HG03432 (cell line): ENCODE measurements around the gene CST3.
"Not testable (repeated sequence)": the region's sequence is repeated elsewhere in the genome, so short reads cannot be mapped to it uniquely, and the experiment has no call there.

Experiments used
- ATAC-seq: cut with Tn5 transposase; IDR thresholded peaks from one replicate; pipeline ENCODE4 v1.9.1; 2021; ENCODE audit warnings: mild to moderate bottlenecking, moderate library complexity; ENCODE audit not compliant: unreplicated experiment

The CST3 gene

DNA sequence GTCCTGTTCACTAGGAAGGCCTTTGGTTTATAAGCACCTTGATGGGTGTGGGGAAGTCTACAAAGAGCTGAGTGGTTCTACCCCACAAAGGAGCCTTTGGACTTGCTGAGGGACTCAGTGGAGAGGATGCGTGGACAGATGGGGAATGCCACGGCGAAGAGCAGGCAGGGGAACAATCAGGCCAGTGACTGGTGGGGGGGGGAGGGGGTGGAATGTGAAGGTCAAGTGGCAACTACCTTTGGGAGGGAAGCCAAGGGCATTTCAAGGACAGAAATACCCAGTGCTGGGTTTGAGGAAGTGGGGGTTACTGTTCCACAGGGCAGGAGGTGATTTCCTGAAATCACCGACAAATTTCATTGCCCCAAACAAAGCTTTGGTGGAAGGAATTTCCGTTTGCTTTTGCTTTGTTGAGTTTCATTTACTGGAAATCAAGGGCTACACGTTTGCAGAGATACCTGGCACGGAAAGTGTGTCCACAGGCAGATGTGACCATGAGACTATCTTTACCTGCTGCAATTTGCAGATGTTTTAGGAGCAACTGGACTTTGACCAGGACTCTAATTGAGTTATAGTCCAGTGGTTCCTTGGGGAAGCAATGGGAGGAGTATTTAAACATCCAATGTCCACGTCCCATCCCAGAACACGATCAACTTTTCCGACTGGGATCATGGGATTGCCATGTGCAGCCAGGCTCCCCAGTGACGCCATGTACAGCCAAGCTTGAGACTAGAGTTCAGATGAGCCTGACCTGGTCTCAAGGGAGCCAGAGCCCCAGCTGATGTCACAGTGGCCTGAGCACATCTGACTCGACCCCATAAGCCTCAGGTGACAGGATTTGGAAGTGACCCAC, 8.0 kb downstream of the CST3 start:
- no peak for ATAC-seq

DNA sequence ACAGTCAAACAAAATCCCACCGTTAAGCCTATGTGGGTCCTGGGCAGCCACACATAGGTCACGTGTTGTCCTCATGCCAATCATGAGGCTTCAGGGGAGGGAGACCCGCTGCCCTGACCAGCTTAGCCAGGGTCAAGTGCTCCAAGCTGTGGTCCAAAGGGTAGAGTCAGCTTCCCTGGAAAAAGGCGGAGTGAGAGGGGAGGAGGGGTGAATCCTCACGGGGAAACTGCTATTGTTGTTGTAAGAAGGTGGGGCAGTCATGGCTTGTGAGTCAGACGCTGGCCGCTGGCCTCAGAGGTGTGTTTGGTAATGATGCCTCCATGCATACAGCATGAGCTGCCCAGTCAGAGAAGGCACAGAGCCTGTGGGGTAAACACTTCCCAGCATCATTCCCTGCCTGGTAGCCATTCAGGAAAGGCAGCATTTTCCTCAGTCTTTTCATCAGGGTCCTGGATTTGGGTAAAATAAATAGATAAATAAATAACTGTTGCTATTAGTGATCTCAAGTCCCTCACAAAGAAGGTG, 8.7 kb downstream of the CST3 start:
- no peak for ATAC-seq

DNA sequence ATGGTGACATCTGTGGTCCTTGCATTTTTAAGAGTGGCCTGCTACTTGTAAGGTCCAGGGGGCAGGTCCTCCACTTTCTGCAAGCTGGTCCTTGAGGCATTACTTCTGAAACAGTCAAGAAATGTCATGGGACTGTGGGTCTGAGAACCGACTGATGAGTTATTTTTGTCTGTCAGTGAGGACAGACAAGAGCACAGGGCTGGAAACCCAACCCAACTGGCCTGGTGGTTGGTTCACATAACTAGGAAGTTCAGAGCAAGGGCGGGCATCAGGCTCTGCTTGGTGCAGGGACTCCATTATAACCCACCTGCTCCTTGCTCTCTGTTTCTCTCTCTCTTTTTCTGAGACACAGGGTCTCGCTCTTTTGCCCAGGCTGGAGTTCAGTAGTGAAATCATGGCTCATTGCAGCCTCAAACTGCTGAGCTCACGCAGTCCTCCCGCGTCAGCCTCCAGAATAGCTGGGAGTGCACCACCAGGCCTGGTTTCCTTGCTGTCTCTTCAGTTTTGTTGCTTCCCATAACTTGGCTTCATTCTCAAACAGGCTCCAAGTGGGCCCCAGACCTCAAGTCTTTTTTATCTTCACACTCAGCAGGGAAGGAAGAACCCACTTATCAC, 9.2 kb downstream of the CST3 start:
- ATAC-seq: no peak

DNA sequence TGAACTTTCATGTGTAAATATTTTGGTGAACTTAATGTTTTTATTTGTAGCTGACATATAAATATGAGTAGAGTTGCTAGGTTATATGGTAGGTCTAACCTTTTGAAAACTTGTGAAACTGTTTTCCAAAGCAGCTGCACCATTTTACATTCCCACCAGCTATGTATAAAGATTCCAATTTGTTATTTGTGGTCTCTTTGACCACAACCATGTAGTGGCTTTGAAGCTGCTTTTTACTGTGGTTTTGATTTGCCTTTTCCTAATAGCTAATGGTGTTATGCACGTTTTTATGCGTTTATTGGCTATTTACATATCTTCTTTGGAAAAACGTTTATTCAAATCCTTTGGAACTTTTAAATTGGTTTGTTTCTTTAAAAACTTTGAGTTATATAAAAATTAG, 10.3 kb downstream of the CST3 start:
- no peak for ATAC-seq

DNA sequence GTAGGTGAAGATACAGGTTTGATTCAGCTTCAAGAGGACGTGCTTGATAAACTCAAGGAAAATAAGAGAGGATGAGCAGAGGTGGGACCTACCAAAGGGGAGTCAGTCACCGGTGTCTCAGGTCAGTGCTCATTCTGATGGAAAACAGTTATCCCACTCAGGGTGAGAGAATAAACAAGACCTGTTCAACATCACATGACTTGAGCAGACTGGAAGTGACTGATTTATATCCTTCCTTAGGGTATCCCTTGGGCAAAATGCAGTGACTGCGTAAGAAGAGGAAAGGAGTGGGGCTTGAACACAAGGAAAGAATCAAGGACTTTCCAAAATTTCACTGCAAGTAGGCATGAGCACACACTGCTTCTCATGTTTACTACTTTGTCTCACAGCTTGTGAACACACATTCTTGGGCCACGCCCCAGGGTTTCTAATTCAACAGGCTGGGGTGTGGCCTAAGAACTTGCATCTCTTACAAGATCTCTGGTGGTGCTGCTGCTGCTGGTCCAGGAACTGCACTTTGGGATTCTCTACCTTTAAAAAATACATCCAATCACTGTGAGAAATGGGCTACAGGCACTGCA, 11.6 kb downstream of the CST3 start:
- ATAC-seq: no peak

DNA sequence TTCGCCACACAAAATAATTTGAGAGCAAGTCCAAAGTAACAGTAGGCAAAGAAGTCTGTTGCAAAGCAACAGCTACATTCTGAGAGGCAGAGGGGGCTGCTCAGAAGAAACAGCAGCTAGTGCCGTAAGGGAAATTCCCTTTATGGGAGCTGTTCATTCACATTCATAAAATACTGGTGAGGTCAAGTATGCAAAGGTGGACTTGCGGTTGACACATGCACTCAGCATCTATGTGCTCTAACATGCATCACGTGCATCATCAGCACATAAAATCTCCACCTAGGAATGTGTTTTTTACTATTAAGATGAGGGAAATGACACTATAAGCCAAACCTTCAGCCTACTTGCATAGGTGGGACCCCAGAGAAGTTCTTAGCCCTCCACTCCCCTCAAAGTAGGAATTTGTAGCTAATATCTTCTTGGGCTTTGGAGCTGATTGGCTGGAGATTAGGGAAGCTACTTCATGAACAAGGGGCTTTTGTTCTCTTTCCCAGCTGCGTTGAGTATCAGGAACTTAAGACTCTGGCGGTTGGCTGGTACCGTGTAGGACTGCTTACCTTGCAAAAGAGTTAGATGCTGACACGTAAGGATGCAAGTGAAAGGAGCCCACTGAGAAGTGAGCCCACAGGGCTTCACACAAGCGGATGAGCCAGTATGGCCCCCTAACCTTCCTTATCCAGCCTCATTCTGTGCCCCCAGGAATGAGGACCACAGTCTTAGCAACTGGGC, 12.4 kb downstream of the CST3 start:
- no peak for ATAC-seq

DNA sequence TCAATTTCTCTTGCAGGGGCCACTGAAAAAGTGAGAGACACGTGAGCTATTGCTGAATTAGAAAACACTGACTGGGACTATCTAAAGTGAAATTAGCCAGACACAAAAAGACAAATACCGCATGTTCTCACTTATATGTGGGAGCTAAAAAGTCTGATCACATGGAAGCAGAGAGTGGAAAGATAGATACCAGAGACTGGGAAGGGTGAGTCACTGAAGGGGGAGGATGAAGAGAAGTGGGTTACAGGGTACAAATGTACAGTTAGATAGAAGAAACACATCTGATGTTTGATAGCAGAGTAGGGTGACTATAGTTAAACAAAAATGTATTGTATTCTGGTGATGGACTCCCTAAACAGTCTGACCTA, 13.4 kb downstream of the CST3 start:
- ATAC-seq: no peak

DNA sequence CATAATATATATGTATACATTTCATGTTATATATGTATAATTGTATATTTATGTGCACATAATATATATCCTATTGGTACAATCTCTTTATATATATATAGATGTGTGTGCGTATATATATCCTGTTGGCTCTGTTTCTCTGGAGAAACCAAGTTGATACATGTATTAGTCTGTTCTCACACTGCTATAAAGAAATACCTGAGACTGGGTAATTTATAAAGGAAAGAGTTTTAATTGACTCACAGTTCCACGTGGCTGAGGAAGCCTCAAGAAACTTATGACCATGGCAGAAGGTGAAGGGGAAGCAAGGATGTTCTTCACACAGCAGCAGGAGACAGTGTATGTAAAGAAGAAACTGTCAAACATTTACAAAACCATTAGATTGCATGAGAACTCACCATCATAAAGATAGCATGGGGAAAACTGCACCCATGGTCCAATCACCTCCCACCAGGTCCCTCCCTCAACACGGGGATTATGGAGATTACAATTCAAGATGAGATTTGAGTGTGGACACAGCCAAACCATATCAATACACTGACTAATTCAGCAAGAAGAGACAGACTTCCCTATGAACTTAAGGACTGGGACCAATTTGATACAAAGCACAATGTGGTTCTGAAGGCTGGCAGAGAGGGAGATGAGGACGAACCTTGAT, 14.0 kb downstream of the CST3 start:
- ATAC-seq: no peak

DNA sequence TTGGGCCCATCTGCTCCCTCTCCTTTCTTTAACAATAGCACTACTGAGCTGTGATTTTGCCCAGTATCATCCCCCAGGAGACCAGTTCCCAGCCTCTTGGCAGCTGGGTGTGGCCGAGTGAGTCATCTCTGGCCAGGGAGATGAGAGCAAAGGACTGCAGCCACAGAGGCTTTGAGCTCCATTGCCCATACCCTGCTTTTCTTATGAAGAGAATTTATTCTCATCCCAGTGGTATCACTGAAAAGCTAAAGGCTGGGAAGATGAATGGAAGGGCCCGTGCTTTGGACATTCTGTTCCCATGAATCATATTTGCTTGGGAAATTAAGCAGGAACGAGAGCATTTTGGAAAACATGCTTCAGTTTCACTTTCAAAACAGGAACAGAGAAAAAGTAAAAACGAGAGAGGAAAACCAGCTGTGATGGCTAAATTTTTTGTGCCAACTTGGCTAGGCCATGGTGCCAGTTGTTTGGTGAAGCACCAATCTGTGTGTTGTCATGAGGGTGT, 14.9 kb downstream of the CST3 start:
- ATAC-seq: peak; percentile 83

DNA sequence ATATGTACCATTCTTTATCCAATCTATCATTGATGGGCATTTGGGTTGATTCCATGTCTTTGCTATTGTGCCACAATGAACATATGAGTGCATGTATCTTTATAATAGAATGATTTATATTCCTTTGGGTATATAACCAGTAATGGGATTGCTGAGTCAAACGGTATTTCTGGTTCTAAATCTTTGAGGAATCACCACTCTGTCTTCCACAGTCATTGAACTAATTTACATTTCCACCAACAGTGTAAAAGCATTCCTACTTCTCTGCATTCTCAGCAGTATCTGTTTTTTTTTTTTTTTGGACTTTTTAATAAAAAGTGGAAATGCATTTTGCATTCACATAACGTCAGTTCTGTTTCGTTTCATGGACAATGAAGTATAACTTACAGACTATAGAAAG, 15.4 kb downstream of the CST3 start:
- ATAC-seq: not testable (repeated sequence)

DNA sequence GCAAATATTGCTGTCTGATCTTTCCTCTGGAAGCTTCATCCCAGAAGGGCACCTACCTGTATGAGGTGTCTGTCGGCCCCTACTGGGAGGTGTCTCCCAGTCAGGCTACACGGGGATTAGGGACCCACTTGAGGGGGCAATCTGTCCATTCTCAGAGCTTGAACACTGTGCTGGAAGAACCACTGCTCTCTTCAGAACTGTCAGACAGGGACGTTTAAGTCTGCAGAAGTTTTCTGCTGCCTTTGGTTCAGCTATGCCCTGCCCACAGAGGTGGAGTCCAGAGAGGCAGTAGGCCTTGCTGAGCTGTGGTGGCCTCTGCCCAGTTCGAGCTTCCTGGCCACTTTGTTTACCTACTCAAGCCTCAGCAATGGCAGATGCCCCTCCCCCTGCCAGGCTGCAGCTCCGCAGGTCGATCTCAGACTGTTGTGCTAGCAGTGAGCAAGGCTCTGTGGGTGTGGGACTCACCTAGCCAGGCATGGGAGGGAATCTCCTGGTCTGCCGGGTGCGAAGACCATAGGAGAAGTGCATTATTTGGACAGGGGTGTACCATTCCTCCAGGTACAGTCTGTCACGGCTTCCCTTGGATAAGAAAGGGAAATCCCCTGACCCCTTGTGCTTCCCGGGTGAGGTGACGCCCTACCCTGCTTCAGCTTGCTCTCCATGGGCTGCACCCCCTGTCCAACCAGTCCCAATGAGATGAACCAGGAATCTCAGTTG, 16.9 kb downstream of the CST3 start:
- ATAC-seq: not testable (repeated sequence)

DNA sequence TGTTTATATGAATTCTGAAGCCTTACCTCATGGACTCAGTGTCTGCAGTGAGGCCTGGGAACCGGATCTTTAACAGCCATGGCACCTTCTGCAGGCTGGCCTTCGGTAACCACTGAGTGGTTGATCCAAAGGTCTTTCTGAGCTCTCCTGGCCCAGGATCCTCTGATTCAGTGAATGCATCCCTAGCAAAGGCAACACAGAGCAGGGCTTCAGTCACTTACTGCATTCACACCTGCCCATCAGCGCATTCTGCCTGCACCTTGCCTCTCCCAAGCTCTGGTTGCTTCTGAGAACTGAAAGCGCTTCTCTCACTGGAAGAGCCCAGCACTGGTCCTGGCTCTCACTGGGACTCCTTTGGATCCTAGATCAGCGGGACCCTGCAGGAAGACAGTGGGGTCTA, 23.6 kb downstream of the CST3 start:
- ATAC-seq: no peak

DNA sequence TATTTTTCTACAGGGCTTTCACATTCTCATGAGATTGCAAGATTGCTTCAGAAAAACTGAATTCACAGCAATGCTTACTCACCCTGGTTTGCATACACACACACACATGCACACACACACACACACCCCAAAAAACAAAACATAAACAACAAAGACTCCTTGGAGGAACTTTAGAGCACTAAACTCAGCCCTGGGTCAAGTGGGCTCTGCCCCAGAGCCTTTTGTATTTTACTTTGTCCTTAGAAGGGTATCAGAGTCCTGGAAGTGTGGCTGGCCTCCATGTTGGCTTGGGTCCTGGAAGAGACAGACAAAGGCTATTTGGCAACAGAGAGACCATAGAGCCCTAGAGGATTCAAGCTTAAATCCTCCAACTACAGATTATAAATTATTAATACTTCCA, 24.1 kb downstream of the CST3 start:
- no peak for ATAC-seq

DNA sequence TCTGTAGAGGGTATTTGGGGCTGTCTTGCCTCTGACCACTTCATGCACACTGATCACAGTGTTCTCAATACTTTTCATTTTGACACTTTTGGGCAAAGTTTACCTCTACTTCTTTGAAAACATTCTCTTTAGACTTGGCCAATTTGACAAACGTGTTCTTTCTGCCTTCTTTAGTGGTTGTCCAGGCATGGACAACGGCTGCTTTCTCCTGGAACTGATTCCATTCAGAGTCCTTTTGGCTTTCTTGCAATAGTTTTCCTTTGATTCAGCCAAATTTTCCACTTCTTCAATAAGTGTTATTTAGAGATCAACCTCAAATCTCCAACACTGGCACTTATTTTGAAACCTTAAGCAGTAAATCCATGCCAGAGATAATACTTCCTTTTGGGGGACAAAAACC, 25.4 kb downstream of the CST3 start:
- ATAC-seq: no peak

DNA sequence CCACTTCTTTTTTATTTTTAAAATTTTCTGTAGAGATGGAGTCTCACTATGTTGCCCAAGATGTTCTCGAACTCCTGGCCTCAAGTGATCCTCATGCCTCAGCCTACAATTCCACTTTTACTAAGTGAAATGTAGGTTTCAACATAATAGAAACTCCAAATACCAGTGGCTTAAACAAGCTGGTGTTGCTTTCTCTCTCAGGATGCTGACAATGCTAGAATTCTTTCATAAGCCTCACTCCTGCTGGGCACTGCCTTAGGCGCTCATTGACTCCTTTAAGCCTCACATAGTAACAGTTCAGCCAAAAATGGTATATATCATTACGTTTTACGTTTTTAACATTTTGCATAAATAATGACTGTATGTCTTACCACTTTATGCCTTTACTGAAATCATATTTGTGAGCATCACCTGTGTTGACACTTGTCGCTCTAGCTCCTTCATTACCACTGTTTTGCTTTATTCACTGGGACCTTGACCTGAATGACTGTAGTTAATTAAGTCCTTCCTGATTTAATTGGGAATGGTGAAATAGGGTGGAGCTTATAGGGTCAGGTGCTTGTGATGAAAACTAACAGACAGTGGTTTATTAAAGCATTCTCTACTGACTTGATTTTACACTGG, 28.2 kb downstream of the CST3 start:
- no peak for ATAC-seq

DNA sequence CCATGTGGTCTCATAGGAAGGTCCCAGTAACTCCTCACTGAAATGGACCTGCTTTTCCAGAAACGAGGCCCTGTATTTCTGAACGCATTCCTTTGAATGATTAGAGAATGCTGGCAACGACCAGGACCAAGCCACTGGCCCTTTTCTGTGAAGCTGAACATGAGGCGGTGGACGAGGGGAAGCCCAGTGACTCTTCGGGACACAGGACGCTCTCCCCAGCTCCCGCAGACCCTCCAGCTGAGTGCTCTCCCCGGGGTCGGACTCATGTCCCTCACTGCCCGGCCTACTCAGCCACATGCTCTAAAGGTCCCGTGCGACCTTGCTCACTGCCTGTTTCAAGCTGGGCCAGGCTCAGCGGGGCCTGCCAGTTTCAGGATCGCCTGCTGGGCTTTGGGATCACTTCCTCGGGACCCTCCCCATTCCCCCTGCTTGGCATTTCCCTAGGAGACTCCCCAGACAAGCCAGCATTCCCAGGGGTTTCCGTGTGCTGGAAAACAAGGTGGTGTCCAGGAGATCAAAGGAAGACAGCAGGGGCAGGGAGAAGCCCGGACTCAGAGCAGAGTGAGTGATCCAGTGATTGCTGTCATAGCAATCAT, 29.4 kb downstream of the CST3 start:
- ATAC-seq: no peak

DNA sequence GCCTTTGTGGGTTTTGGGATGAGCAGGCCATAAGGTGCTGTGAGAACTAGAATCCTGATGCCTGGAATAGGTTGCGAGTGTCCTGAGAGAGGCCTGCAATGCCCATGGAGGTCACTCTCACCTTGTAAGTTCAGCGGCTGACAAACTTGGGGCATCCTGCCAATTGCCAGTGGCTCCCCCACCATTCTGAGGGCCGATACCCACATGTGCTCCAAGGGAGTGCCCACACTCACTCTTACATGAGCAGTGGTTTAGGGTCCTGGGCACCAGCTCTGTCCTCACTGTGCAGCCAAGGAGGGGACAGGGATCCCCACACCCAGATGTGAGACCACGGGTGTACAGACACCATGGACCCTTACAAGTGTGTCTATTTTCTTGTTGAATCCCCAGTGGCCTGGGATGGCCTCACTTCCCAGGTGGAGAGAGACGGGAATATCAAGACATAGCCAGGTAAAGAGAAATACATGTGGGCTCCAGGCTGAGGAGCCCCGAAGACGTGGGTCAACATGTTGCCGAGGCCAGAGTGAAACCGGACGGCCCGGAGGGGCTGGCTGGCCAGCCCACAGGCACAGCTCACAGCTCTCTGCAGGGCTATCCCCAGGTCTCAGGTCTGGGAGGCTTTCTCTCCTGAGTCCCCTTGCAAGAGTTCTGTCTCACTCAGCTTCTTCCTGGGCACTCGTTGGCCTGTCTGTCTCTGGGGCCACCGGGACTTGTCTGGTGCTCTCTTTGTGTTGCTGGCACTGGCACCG, 30.1 kb downstream of the CST3 start:
- ATAC-seq: no peak

DNA sequence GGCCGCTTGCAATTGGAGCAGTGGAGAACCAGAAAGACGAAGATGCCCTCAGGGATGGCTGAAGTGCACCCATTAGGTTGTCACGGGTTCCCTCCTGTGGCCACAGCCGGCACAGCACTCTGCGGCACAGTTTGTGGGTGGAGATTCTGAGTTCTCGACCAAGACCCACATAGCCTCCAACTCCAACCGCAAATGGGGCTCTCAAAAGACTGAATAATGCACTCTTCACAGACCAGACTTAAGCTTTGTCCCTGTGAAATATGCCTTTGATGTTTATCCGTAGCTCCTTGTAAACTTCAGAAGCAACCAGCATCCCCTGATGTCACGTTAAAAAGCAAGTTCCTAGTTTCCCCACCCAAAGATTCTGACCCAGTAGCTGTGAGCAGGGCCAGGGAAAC, 31.1 kb downstream of the CST3 start:
- peak; percentile 96 for ATAC-seq
